Thoracic aorta (tissue), 2 donors: ENCODE data around the gene FAM53B. TPM values are rescaled to one million over a fixed set of nuclear protein-coding genes. Genes with fewer than 3 reads are reported as not detected.

Source experiments
- ATAC-seq: fragments of 150-250 bp; one replicate; pipeline ENCODE4 v1.8.0; 2017; ENCODE audit warnings: low read depth; ENCODE audit not compliant: insufficient number of reproducible peaks, low FRiP score
- DNase-seq: peaks from one replicate; pipeline ENCODE4 v3.0.0-alpha.2; 2020; ENCODE audit warnings: low spot score
- H3K27ac ChIP-seq, 2 donors: fragments of 200-600 bp; sonication (generic); 1 replicate in 1 of 2; 2 replicates in 1 of 2; pipeline ENCODE4 v1.5.1; 2016; ENCODE audit warnings: mild to moderate bottlenecking in 2 of 2, moderate library complexity in 2 of 2
- H3K27me3 ChIP-seq: fragments of 200-600 bp; sonication (generic); replicated peaks from 2 replicates; pipeline ENCODE4 v1.6.0; 2016; ENCODE audit warnings: mild to moderate bottlenecking; ENCODE audit not compliant: insufficient read depth
- H3K36me3 ChIP-seq: fragments of 200-600 bp; sonication (generic); one replicate; pipeline ENCODE4 v1.5.1; 2016
- H3K4me1 ChIP-seq, 2 donors: fragments of 200-600 bp; sonication (generic); 1 replicate in 1 of 2; 2 replicates in 1 of 2; pipeline versions ENCODE4 v1.5.1 to v1.6.0; 2016; ENCODE audit warnings: low read depth in 2 of 2, mild to moderate bottlenecking in 1 of 2; ENCODE audit not compliant: control insufficient read depth in 1 of 2
- H3K4me3 ChIP-seq: fragments of 200-600 bp; sonication (generic); 2 replicates; pipeline ENCODE4 v1.5.1; 2016; ENCODE audit warnings: mild to moderate bottlenecking
- H3K9me3 ChIP-seq: fragments of 200-600 bp; sonication (generic); 2 replicates; pipeline ENCODE4 v1.5.1; 2016
- total RNA-seq, 2 donors: library from RNA; depleted of rRNA; stranded (reverse); fragments of >200 nt; gene quantifications; one replicate each; pipeline versions ENCODE4 v1.1.0 to v1.2.3, GENCODE V29; 2016
- TF ChIP-seq, protein P1 (sequence below): fragments of 200-600 bp; sonication (generic); IDR thresholded peaks from one replicate; pipeline ENCODE4 v1.5.1; 2019; ENCODE audit warnings: antibody characterized with exemption

Gene FAM53B
- total RNA-seq, 2 donors from 2014 or later: 26.6 to 49.5 TPM

GRCh38 chr10:124665091-124665490 is 79.1 kb downstream of the FAM53B start:
- H3K27me3 ChIP-seq: no peaks in the 10 kb centered on the region
- H3K36me3 ChIP-seq: no peaks in the 10 kb centered on the region
- H3K9me3 ChIP-seq: no peaks in the 10 kb centered on the region
- H3K4me1 ChIP-seq: peaks cover 0 to 20% of the 10 kb centered on the region in 2 donors
- no peak overlapping the region for H3K4me3 ChIP-seq
- ATAC-seq (no peak), DNase-seq (no peak)
- TF ChIP-seq, protein P1, sequence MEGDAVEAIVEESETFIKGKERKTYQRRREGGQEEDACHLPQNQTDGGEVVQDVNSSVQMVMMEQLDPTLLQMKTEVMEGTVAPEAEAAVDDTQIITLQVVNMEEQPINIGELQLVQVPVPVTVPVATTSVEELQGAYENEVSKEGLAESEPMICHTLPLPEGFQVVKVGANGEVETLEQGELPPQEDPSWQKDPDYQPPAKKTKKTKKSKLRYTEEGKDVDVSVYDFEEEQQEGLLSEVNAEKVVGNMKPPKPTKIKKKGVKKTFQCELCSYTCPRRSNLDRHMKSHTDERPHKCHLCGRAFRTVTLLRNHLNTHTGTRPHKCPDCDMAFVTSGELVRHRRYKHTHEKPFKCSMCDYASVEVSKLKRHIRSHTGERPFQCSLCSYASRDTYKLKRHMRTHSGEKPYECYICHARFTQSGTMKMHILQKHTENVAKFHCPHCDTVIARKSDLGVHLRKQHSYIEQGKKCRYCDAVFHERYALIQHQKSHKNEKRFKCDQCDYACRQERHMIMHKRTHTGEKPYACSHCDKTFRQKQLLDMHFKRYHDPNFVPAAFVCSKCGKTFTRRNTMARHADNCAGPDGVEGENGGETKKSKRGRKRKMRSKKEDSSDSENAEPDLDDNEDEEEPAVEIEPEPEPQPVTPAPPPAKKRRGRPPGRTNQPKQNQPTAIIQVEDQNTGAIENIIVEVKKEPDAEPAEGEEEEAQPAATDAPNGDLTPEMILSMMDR: no peak
- H3K27ac ChIP-seq: no peak overlapping the region

DNA sequence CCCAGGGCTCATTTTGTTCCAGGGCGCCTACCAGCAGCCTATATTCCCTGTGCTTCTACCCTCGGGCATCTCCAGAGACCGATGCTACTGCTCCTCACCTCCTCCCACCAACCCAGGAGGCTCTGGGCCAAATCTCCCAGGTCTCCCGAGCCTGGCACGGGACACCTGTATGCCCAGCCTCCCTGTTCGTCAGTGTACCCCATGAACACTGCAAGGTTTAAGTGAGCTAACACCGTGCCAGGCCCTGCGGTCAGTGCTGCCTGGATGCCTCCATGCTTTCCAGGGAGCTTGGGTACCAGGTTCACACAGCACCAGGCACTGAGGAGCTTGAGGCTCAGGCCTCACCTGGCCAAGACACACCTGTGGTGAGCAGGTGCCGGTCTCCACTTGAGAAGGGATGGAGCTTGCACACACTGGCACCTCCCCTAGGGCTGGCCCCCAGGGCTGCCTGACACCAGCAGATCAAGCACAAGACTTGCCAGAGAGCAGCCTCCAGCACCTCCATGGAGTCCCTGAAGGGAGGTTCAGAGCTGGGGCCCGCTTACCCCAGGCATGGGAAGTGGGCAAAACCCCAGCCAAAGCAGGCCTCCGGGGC is 80.3 kb downstream of the FAM53B start:
- H3K27me3 ChIP-seq: no peaks in the 10 kb centered on the region
- peaks cover 0 to 18% of the 10 kb centered on the region in 2 donors for H3K4me1 ChIP-seq
- H3K36me3 ChIP-seq: no peaks in the 10 kb centered on the region
- DNase-seq: no peak
- H3K9me3 ChIP-seq: no peaks in the 10 kb centered on the region
- H3K4me3 ChIP-seq: no peak overlapping the region
- no peak overlapping the region for H3K27ac ChIP-seq
- TF ChIP-seq, protein P1: no peak
- ATAC-seq: no peak

DNA sequence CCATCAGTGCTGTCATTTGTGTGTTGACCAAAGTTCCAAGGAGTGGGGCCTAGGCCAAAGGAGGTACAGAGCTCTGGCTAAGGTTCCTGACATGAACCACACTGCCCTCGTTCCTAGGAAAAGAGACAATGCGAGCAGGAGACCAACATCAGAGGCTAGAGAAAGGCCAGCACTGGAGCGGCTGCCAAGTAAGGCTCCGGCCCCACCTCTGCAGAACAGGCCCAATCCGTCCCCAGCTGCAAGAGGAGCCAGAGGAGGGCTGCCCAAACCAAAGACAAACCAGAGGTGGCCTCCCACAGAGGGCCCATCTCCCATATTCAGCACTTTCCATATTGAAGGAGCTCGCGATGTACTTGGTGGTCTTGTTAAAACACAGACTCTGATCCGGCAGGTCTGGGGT is 81.0 kb downstream of the FAM53B start:
- Histone ChIP-seq H3K4me3 (no peak overlapping the region), H3K4me1 (peaks cover 0 to 15% of the 10 kb centered on the region in 2 donors), H3K9me3 (no peaks in the 10 kb centered on the region), H3K36me3 (no peaks in the 10 kb centered on the region), H3K27ac (no peak overlapping the region), H3K27me3 (no peaks in the 10 kb centered on the region)
- ATAC-seq (no peak), DNase-seq (no peak)
- TF ChIP-seq, protein P1: no peak

DNA sequence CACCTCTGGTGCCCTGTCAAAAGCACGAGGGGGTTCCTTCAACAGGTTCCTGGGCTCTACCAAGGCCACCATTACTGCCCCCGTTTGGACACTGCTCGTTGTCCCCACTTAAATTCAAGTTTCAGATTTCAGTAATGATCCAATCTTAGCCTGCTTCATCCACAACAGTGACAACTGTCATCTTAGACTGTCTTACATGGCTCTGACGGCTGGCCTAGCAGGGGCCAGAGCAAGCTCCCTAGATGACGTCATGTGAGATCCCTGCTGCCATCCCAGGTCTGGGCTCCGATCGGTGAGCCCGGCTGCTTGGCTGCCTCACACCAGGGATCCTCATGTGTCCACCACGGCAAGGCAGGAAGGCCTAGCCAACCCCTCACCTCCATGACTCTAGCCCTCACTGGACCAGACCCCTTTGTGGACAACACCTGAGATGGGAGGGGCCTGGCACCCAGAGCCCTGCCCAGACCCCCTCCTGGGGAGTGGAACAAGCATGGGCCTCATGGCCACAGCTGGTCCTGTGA is 82.5 kb downstream of the FAM53B start:
- no peak overlapping the region for H3K27ac ChIP-seq
- no peak for ATAC-seq

DNA sequence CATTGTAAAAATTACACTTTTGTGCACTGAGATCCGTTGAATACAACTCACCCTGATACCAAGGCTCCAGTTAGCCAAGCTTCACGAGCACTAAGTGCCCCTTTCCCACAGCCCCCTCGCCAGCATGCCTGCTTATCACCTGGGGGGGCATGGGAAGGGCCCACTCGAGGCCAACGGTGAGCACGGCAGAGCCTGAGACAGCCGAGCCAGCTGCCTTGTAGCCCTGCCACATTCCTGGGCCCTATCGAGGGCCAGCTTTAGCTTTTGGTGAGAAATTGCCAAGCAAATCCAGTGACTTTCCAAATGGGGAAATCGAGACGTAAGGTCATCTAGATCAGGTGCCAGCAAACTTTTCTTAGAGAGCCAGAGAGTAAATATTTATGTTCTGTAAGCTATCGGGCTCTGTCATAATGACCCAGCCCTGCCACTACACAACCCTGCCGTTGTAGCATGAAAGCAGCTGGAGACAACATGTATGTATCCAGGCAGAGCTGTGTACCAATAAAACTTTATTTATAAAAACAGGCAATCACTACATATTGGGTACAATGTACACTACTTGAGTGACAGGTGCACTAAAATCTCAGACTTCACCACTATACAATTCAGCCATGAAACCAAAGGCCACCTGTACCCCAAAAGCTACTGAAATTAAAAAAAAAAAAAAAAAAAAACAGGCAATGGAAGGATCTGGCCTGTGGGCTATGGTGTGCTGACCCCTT is 83.6 kb downstream of the FAM53B start:
- no peak overlapping the region for H3K27ac ChIP-seq
- ATAC-seq: no peak

More for the DNA sequence above, 82.5 kb downstream of the FAM53B start:
- Histone ChIP-seq H3K4me1 (peaks cover 0 to 19% of the 10 kb centered on the region in 2 donors), H3K36me3 (no peaks in the 10 kb centered on the region), H3K27me3 (no peaks in the 10 kb centered on the region), H3K9me3 (no peaks in the 10 kb centered on the region), H3K4me3 (no peak overlapping the region)
- TF ChIP-seq, protein P1: no peak
- DNase-seq: no peak

More for the DNA sequence above, 83.6 kb downstream of the FAM53B start:
- H3K27me3 ChIP-seq: no peaks in the 10 kb centered on the region
- no peaks in the 10 kb centered on the region for H3K36me3 ChIP-seq
- TF ChIP-seq, protein P1: no peak
- no peaks in the 10 kb centered on the region for H3K9me3 ChIP-seq
- no peak overlapping the region for H3K4me3 ChIP-seq
- H3K4me1 ChIP-seq: peaks cover 0 to 19% of the 10 kb centered on the region in 2 donors
- DNase-seq: no peak
